HCT116 (cell line): ENCODE data around the gene PLAAT3. TPM values are rescaled to one million over a fixed set of nuclear protein-coding genes. Genes with fewer than 3 reads are reported as not detected.

Experiments used
- ATAC-seq: fragments of 200-7000 bp; cut with Tn5 transposase; 2 replicates; pipeline ENCODE4 v1.9.1; 2020; ENCODE audit warnings: mild to moderate bottlenecking, moderate library complexity
- BruUV-seq: library from RNA; stranded (reverse); fragments of 400-500 nt; replicated peaks from 2 replicates; lab custom pipeline; 2021; lab: Mats Ljungman, UMichigan
- CTCF ChIA-PET: fragments of 300-600 bp; sonication (Branson Sonifier 250); formaldehyde crosslinking; loops from one replicate; lab custom pipeline; 2021; ENCODE audit warnings: antibody characterized with exemption; lab: Charles Lee
- POLR2A ChIA-PET: fragments of 300-600, 350-600 bp; sonication (Branson Sonifier 250); formaldehyde crosslinking; loops from one replicate; lab custom pipeline; 2021; ENCODE audit warnings: antibody characterized with exemption; lab: Charles Lee
- RAD21 ChIA-PET, 2 experiments: fragments of 300-600 bp; sonication (Branson Sonifier 250); formaldehyde crosslinking; loops; one replicate each; lab custom pipeline; 2023; ENCODE audit warnings: low total read pairs in 2 of 2; ENCODE audit not compliant: uncharacterized antibody in 2 of 2, unreplicated experiment in 2 of 2, low non-redundant PET in 1 of 2; lab: Charles Lee
- DNase-seq: peaks from one replicate; pipeline ENCODE4 v3.0.0-alpha.2; 2010; ENCODE audit warnings: low read depth, low spot score
- H2AFZ ChIP-seq: fragments of 200-600 bp; shearing (Covaris generic), sonication (generic); 2 replicates; pipeline ENCODE4 v1.6.1; 2017; ENCODE audit warnings: low read depth, mixed run types, mixed read lengths, antibody characterized with exemption, low read length; ENCODE audit not compliant: poor library complexity, severe bottlenecking
- H3K27ac ChIP-seq: 2 replicates; pipeline ENCODE4 v1.5.1; 2012; ENCODE audit warnings: low read depth, low read length
- H3K27me3 ChIP-seq: fragments of 200-600 bp; sonication (generic); 2 replicates; pipeline ENCODE4 v1.6.1; 2016; ENCODE audit warnings: mixed run types, low read length, mixed read lengths; ENCODE audit not compliant: insufficient read depth
- H3K36me3 ChIP-seq, 2 experiments: fragments of 200-500 bp in 1 of 2; fragments of 200-600 bp in 1 of 2; sonication (Bioruptor generic) in 1 of 2; sonication (generic) in 1 of 2; 2 replicates each; pipeline versions ENCODE4 v1.5.1 to v1.6.1; 2014 to 2016; ENCODE audit warnings: low read length in 2 of 2, inconsistent platforms in 1 of 2, mixed read lengths in 1 of 2, mixed run types in 1 of 2; ENCODE audit not compliant: insufficient read depth in 2 of 2, control insufficient read depth in 1 of 2
- H3K4me1 ChIP-seq, 2 experiments: fragments of 200-600 bp in 1 of 2; sonication (generic) in 1 of 2; 2 replicates each; pipeline versions ENCODE4 v1.5.1 to v1.6.1; 2012 to 2017; ENCODE audit warnings: low read length in 2 of 2, inconsistent platforms in 1 of 2, mild to moderate bottlenecking in 1 of 2, mixed read lengths in 1 of 2, mixed run types in 1 of 2, moderate library complexity in 1 of 2; ENCODE audit not compliant: insufficient read depth in 2 of 2, control insufficient read depth in 1 of 2
- H3K4me2 ChIP-seq: fragments of 200-600 bp; sonication (generic); 2 replicates; pipeline ENCODE4 v1.6.1; 2017; ENCODE audit warnings: mixed run types, low read length, mixed read lengths
- H3K4me3 ChIP-seq, 2 experiments: fragments of 200-600 bp in 1 of 2; sonication (generic) in 1 of 2; replicated peaks in 1 of 2; 2 replicates each; pipeline ENCODE4 v1.5.1; 2011 to 2016; ENCODE audit warnings: low read length in 2 of 2, control low read depth in 1 of 2, low read depth in 1 of 2, mild to moderate bottlenecking in 1 of 2, mixed read lengths in 1 of 2, mixed run types in 1 of 2
- H3K79me2 ChIP-seq: fragments of 200-600 bp; sonication (generic); 2 replicates; pipeline ENCODE4 v1.6.1; 2017; ENCODE audit warnings: mild to moderate bottlenecking, mixed run types, low read length, moderate library complexity, mixed read lengths; ENCODE audit not compliant: insufficient read depth
- H3K9ac ChIP-seq: fragments of 200-600 bp; sonication (generic); 2 replicates; pipeline ENCODE4 v1.6.1; 2016; ENCODE audit warnings: low read length, mixed read lengths
- H3K9me2 ChIP-seq: fragments of 200-600 bp; sonication (generic), shearing (Covaris generic); 2 replicates; pipeline ENCODE4 v1.6.1; 2017; ENCODE audit warnings: mixed run types, mild to moderate bottlenecking, moderate library complexity; ENCODE audit not compliant: insufficient read depth
- H3K9me3 ChIP-seq, 2 experiments: fragments of 200-500 bp in 1 of 2; fragments of 200-600 bp in 1 of 2; sonication (Bioruptor generic) in 1 of 2; sonication (generic) in 1 of 2; 2 replicates each; pipeline ENCODE4 v1.6.1; 2014 to 2017; ENCODE audit warnings: low read length in 2 of 2, mixed read lengths in 2 of 2, inconsistent platforms in 1 of 2, low read depth in 1 of 2, mild to moderate bottlenecking in 1 of 2, mixed run types in 1 of 2, moderate library complexity in 1 of 2; ENCODE audit not compliant: control insufficient read depth in 1 of 2, insufficient read depth in 1 of 2
- H4K20me1 ChIP-seq: fragments of 200-600 bp; sonication (generic), shearing (Covaris generic); 2 replicates; pipeline ENCODE4 v1.6.1; 2017; ENCODE audit warnings: mixed run types, mild to moderate bottlenecking, moderate library complexity; ENCODE audit not compliant: insufficient read depth
- CTCF ChIP-seq, 3 experiments: fragments of 200-600 bp in 1 of 3; sonication (generic) in 1 of 3; IDR thresholded peaks in 2 of 3; conservative IDR thresholded peaks in 1 of 3; 2 replicates each; pipeline ENCODE4 v1.5.1; 2012 to 2017; ENCODE audit warnings: low read depth in 2 of 3, low read length in 2 of 3, antibody characterized with exemption in 1 of 3, borderline replicate concordance in 1 of 3, control low read depth in 1 of 3, mild to moderate bottlenecking in 1 of 3, mixed read lengths in 1 of 3, mixed run types in 1 of 3, moderate library complexity in 1 of 3; ENCODE audit not compliant: insufficient read depth in 1 of 3
- RAD21 ChIP-seq: IDR thresholded peaks from 2 replicates; pipeline ENCODE4 v1.6.1; 2012; ENCODE audit warnings: low read depth, mild to moderate bottlenecking
- intact Hi-C: fragments of 100-400 bp; cut with micrococcal nuclease; formaldehyde crosslinking; loops from 2 replicates; pipeline ENCODE4 v1.10.0; 2022
- total RNA-seq: library from RNA; stranded (reverse); gene quantifications from one replicate; pipeline ENCODE4 v1.2.1, GENCODE V29; 2021; ENCODE audit not compliant: unreplicated experiment
- TF ChIP-seq, protein P1 (sequence below): IDR thresholded peaks from 2 replicates; pipeline ENCODE4 v1.6.1; 2011; ENCODE audit warnings: mild to moderate bottlenecking, low read length, moderate library complexity; ENCODE audit not compliant: insufficient replicate concordance; ENCODE audit errors: extremely low read depth

Gene PLAAT3
- total RNA-seq, 1 experiment from 2014 or later, result 31.1 TPM

DNA sequence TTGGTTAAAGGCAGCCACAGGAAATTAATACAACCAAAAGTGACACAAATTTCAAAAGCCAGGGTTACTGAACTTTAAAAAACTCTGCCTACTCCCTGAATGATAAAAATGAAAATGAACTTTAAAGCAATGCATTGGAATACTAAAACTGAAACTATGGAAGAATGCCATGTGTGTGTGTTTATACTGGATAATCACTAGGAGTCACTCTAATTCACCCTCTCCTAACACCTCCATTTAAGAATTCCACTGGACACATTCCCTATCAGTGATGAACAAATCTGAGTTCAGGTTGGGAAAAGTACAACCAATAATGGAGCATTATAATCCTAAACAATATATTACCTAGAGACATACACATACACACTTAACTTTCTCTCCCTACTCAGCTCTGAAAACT is 27.5 kb upstream of the PLAAT3 start:
- ATAC-seq, result peak; percentile 53
- Histone ChIP-seq H3K4me1 (no peaks in the 10 kb centered on the region), H3K9ac (no peak overlapping the region), H3K4me3 (no peak overlapping the region), H3K4me2 (no peak overlapping the region), H3K9me2 (no peaks in the 10 kb centered on the region), H3K27ac (no peak overlapping the region), H3K9me3 (no peaks in the 10 kb centered on the region), H3K27me3 (no peaks in the 10 kb centered on the region), H3K36me3 (peaks cover 0 to 13% of the 10 kb centered on the region in 2 experiments; a peak in 1 of 4 replicates), H2AFZ (no peak overlapping the region), H4K20me1 (no peaks in the 10 kb centered on the region), H3K79me2 (no peaks in the 10 kb centered on the region)
- TF ChIP-seq CTCF (IDR thresholded peaks at IDR 0.05 in 2 of 3, conservative IDR thresholded peaks at IDR 0.05 in 1 of 3; ENCODE audit: borderline replicate concordance in 1 of 3, insufficient read depth in 1 of 3, low read depth in 2 of 3, low read length in 2 of 3) (peak in 2 of 3 experiments; percentile 6 to 35; a peak in 1 of 6 replicates), RAD21 (peak; percentile 54)
- TF ChIP-seq, protein P1, sequence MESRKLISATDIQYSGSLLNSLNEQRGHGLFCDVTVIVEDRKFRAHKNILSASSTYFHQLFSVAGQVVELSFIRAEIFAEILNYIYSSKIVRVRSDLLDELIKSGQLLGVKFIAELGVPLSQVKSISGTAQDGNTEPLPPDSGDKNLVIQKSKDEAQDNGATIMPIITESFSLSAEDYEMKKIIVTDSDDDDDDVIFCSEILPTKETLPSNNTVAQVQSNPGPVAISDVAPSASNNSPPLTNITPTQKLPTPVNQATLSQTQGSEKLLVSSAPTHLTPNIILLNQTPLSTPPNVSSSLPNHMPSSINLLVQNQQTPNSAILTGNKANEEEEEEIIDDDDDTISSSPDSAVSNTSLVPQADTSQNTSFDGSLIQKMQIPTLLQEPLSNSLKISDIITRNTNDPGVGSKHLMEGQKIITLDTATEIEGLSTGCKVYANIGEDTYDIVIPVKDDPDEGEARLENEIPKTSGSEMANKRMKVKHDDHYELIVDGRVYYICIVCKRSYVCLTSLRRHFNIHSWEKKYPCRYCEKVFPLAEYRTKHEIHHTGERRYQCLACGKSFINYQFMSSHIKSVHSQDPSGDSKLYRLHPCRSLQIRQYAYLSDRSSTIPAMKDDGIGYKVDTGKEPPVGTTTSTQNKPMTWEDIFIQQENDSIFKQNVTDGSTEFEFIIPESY, result no peak
- ChIA-PET POLR2A (no interaction called here), RAD21 (no interaction called here), CTCF (no interaction called here)
- intact Hi-C loops, result no loop called here
- BruUV-seq, result no TSS peak
- DNase-seq, result no peak
